K562 (cell line): Measurements from ENCODE around the gene ZER1. TPM values are rescaled to one million over a fixed set of nuclear protein-coding genes. Genes with fewer than 3 reads are reported as not detected.
A peak's percentile ranks its signal among the peaks of the same experiment; 100 is the strongest.

Experiments
- ATAC-seq: fragments of 200-7000 bp; cut with Tn5 transposase; 3 replicates; pipeline ENCODE4 v1.9.1; 2020; ENCODE audit warnings: moderate library complexity
- BruUV-seq: library from RNA; stranded (reverse); fragments of 400-500 nt; replicated peaks from 2 replicates; lab custom pipeline; 2021; lab: Mats Ljungman, UMichigan
- CTCF ChIA-PET: fragments of 300-600 bp; formaldehyde crosslinking; extraction: SDS; loops from one replicate; lab custom pipeline; 2021; ENCODE audit warnings: low intra/inter-chr PET ratio; lab: Yijun Ruan, JAX
- POLR2A ChIA-PET: fragments of 300-600, 350-650 bp; sonication (Branson Sonifier 250); formaldehyde crosslinking; extraction: SDS; loops from one replicate; lab custom pipeline; 2021; ENCODE audit warnings: antibody characterized with exemption, inconsistent platforms; lab: Yijun Ruan, JAX
- DNase-seq, 4 experiments: peaks; one replicate each; pipeline versions ENCODE4 v3.0.0 to v3.0.0-alpha.2; 2011 to 2018; ENCODE audit warnings: low spot score in 3 of 4, mixed read lengths in 3 of 4; ENCODE audit errors: extremely low read depth in 1 of 4
- FAIRE-seq: peaks from 2 replicates; lab custom pipeline; 2011; peaks lifted over from hg19 to GRCh38; lab: Jason Lieb, UNC
- H2AFZ ChIP-seq: 2 replicates; pipeline ENCODE4 v1.6.0; 2011; ENCODE audit warnings: low read depth, low read length, control low read depth, inconsistent platforms
- H3K27ac ChIP-seq: fragments of 200-600 bp; 3 replicates; pipeline ENCODE4 v1.8.0; 2011; ENCODE audit warnings: low read depth, mild to moderate bottlenecking, control low read depth, inconsistent platforms, low read length, moderate library complexity, mixed read lengths; ENCODE audit errors: extremely low read depth
- H3K27me3 ChIP-seq, 2 experiments: fragments of 300-600 bp in 1 of 2; 2 replicates in 1 of 2; 3 replicates in 1 of 2; pipeline versions ENCODE4 v1.6.0 to v1.8.0; 2011; ENCODE audit warnings: inconsistent platforms in 2 of 2, low read length in 2 of 2, mild to moderate bottlenecking in 1 of 2, mixed read lengths in 1 of 2, moderate library complexity in 1 of 2; ENCODE audit not compliant: control insufficient read depth in 2 of 2, insufficient read depth in 2 of 2
- H3K36me3 ChIP-seq: fragments of 300-600 bp; 3 replicates; pipeline ENCODE4 v1.8.0; 2011; ENCODE audit warnings: mild to moderate bottlenecking, low read length, inconsistent platforms; ENCODE audit not compliant: control insufficient read depth, insufficient read depth
- H3K4me1 ChIP-seq, 2 experiments: fragments of 200-600 bp in 1 of 2; replicated peaks in 1 of 2; 2 replicates in 1 of 2; 3 replicates in 1 of 2; pipeline versions ENCODE4 v1.5.1 to v1.8.0; 2011; ENCODE audit warnings: inconsistent platforms in 2 of 2, low read length in 2 of 2, mild to moderate bottlenecking in 1 of 2, mixed read lengths in 1 of 2, moderate library complexity in 1 of 2; ENCODE audit not compliant: control insufficient read depth in 2 of 2, insufficient read depth in 2 of 2
- H3K4me2 ChIP-seq: 2 replicates; pipeline ENCODE4 v1.6.1; 2011; ENCODE audit warnings: low read length, control low read depth, inconsistent platforms, mixed read lengths; ENCODE audit not compliant: insufficient read depth
- H3K4me3 ChIP-seq: fragments of 200-600 bp; sonication (generic), shearing (Covaris generic); 2 replicates; pipeline ENCODE4 v1.5.1; 2016; ENCODE audit warnings: control low read depth, inconsistent platforms
- H3K79me2 ChIP-seq: fragments of 200-600 bp; 3 replicates; pipeline ENCODE4 v1.8.0; 2011; ENCODE audit warnings: low read length, inconsistent platforms; ENCODE audit not compliant: control insufficient read depth, insufficient read depth
- H3K9ac ChIP-seq, 2 experiments: 2 replicates each; pipeline versions ENCODE4 v1.6.0 to v1.6.1; 2011; ENCODE audit warnings: low read depth in 2 of 2, low read length in 2 of 2, control low read depth in 1 of 2, inconsistent platforms in 1 of 2, mild to moderate bottlenecking in 1 of 2, mixed read lengths in 1 of 2; ENCODE audit not compliant: insufficient read depth in 1 of 2
- H3K9me1 ChIP-seq: one replicate; pipeline ENCODE4 v1.6.0; 2011; ENCODE audit warnings: inconsistent platforms, mild to moderate bottlenecking, low read length, moderate library complexity; ENCODE audit not compliant: control insufficient read depth, insufficient read depth
- H3K9me3 ChIP-seq: replicated peaks from 2 replicates; pipeline ENCODE4 v1.5.1; 2011; ENCODE audit warnings: low read depth, low read length, inconsistent platforms; ENCODE audit not compliant: control insufficient read depth, insufficient read depth
- H4K20me1 ChIP-seq: replicated peaks from 2 replicates; pipeline ENCODE4 v1.6.1; 2011; ENCODE audit warnings: low read length, inconsistent platforms, mixed read lengths; ENCODE audit not compliant: control insufficient read depth, insufficient read depth
- ARNT ChIP-seq, 2 experiments: fragments of 450-650 bp; IDR thresholded peaks; 2 replicates each; pipeline ENCODE4 v1.6.1; 2016; ENCODE audit warnings: mild to moderate bottlenecking in 1 of 2
- BCLAF1 ChIP-seq, 2 experiments: fragments of 450-650 bp in 1 of 2; IDR thresholded peaks; 2 replicates each; pipeline ENCODE4 v1.6.1; 2011 to 2017; ENCODE audit warnings: low read depth in 2 of 2, antibody characterized with exemption in 1 of 2, borderline replicate concordance in 1 of 2, low read length in 1 of 2, mild to moderate bottlenecking in 1 of 2, mixed read lengths in 1 of 2; ENCODE audit not compliant: control insufficient read depth in 1 of 2
- BRD4 ChIP-seq: fragments of 200-600 bp; sonication (generic); IDR thresholded peaks from 2 replicates; pipeline ENCODE4 v1.6.1; 2017; ENCODE audit warnings: inconsistent platforms
- FOXK2 ChIP-seq, 2 experiments: fragments of 450-650 bp; IDR thresholded peaks in 1 of 2; conservative IDR thresholded peaks in 1 of 2; 2 replicates each; pipeline ENCODE4 v1.6.1; 2016; ENCODE audit warnings: low read depth in 2 of 2, mild to moderate bottlenecking in 1 of 2
- GTF2E2 ChIP-seq: fragments of 200-800 bp; sonication (Bioruptor generic); IDR thresholded peaks from 2 replicates; pipeline ENCODE4 v1.6.1; 2016; ENCODE audit warnings: missing genetic modification characterization, missing compliant biosample characterization
- HNRNPUL1 ChIP-seq: fragments of 200-400 bp; formaldehyde crosslinking; IDR thresholded peaks from 2 replicates; pipeline ENCODE4 v1.6.1; 2017; ENCODE audit warnings: low read length
- KDM5B ChIP-seq: fragments of 200-600 bp; sonication (generic); IDR thresholded peaks from 2 replicates; pipeline ENCODE4 v1.6.1; 2012; ENCODE audit warnings: low read depth, mild to moderate bottlenecking, moderate library complexity, low read length, control low read depth, inconsistent platforms; ENCODE audit not compliant: insufficient replicate concordance
- KLF6 ChIP-seq: fragments of 250-450 bp; sonication (Bioruptor Pico); IDR thresholded peaks from 2 replicates; pipeline ENCODE4 v1.4.0; 2020; ENCODE audit warnings: mild to moderate bottlenecking, moderate library complexity, borderline replicate concordance
- MIER1 ChIP-seq: fragments of 450-650 bp; IDR thresholded peaks from 2 replicates; pipeline ENCODE4 v1.6.1; 2016; ENCODE audit warnings: antibody characterized with exemption, mild to moderate bottlenecking, low read depth
- POLR2A ChIP-seq: fragments of 450-650 bp; conservative IDR thresholded peaks from 2 replicates; pipeline ENCODE4 v1.6.1; 2016
- POLR2AphosphoS2 ChIP-seq: IDR thresholded peaks from 2 replicates; pipeline ENCODE4 v1.6.1; 2012; ENCODE audit warnings: low read length, improper control_type of control experiment
- POLR2H ChIP-seq: IDR thresholded peaks from 2 replicates; pipeline ENCODE4 v1.6.1; 2016; ENCODE audit warnings: missing genetic modification characterization, low read depth, mild to moderate bottlenecking, control low read depth, missing compliant biosample characterization, moderate library complexity
- RAD51 ChIP-seq: fragments of 450-650 bp; IDR thresholded peaks from 2 replicates; pipeline ENCODE4 v1.7.1; 2016; ENCODE audit warnings: low read depth, mild to moderate bottlenecking, borderline replicate concordance
- SREBF2 ChIP-seq: sonication (generic); formaldehyde crosslinking; IDR thresholded peaks from 2 replicates; pipeline ENCODE4 v1.4.0; 2020; ENCODE audit warnings: mild to moderate bottlenecking, missing genetic modification reagents
- TSC22D4 ChIP-seq: fragments of 450-650 bp; IDR thresholded peaks from 2 replicates; pipeline ENCODE4 v1.6.1; 2016; ENCODE audit warnings: missing genetic modification characterization, missing biosample characterization, control low read depth
- USF2 ChIP-seq: sonication (generic); formaldehyde crosslinking; IDR thresholded peaks from 2 replicates; pipeline ENCODE4 v1.5.0; 2020; ENCODE audit warnings: missing genetic modification reagents
- WGBS: fragments of 100-300 bp; shearing (Covaris generic); methylation state at CpG from one replicate; pipeline ENCODE4 v1.1.6; 2016; ENCODE audit warnings: low coverage, mixed read lengths; ENCODE audit not compliant: insufficient coverage; ENCODE audit errors: missing lambda C conversion rate; 5-methylcytosine and 5-hydroxymethylcytosine counted together
- in situ Hi-C: fragments of 300-500 bp; cut with MboI; formaldehyde crosslinking; loops from 4 replicates; pipeline ENCODE4 v1.15.0; 2018; ENCODE audit warnings: inconsistent platforms, mixed read lengths
- intact Hi-C: fragments of 100-400 bp; cut with micrococcal nuclease; formaldehyde crosslinking; loops from 2 replicates; pipeline ENCODE4 v1.14.2; 2022
- polyA plus RNA-seq, 8 experiments: library from polyadenylated mRNA; depleted of rRNA in 4 of 8; stranded (reverse) in 5 of 8; unstranded in 3 of 8; fragments of >200 nt; fragmentation: Nextera tagmentation in 2 of 8; fragmentation: Illumina TruSeq in 1 of 8; extraction: Ambion mirVana in 2 of 8; extraction: Trizol in 1 of 8; gene quantifications; 2 replicates each; pipeline versions ENCODE4 v1.2.1 to v1.2.3, GENCODE V29; 2011 to 2014; ENCODE audit warnings: inconsistent platforms in 1 of 8, missing spikeins in 1 of 8
- total RNA-seq, 7 experiments: library from RNA; depleted of rRNA in 6 of 7; stranded (reverse); fragments of >200 nt in 6 of 7; fragmentation: Illumina TruSeq in 2 of 7; extraction: Trizol in 2 of 7; gene quantifications; 2 replicates each; pipeline versions ENCODE4 v1.2.1 to v1.2.3, GENCODE V29; 2011 to 2021; ENCODE audit warnings: low replicate concordance in 1 of 7

The ZER1 gene
- total and polyA plus RNA-seq, 9 of the 15 experiments (the other 6 are each of a cell fraction or from before 2014, with no cell fraction given) = 0.07 to 10.7 (median 6.2) TPM

- TF ChIP-seq BCLAF1 (IDR thresholded peaks at IDR 0.05; ENCODE audit: borderline replicate concordance in 1 of 2, control insufficient read depth in 1 of 2, low read depth in 2 of 2, low read length in 1 of 2) (0 out of 4 replicates have a peak, but pooled peaks of 1 of the 2 experiments have one; percentile 48), TSC22D4 (tag) (peak; percentile 52; the same call in 1 of the 2 replicates)
- TF ChIP-seq, all 486 proteins: peak for 16; not testable (repeated sequence) for 470
These were observed 78.0 kb downstream of the ZER1 start (continued) for GRCh38 chr9:128693738-128694137.

GRCh38 chr9:128690684-128691034 is 81.1 kb downstream of the ZER1 start:
- no peaks in the 10 kb centered on the region for H3K9me3 ChIP-seq
- ATAC-seq (no peak), FAIRE-seq (no peak), DNase-seq (no peak)
- no peaks in the 10 kb centered on the region for H3K9me1 ChIP-seq
- 0 out of 2 replicates have a peak overlapping the region, but pooled peaks have one; percentile 20 for H2AFZ ChIP-seq
- under 1% methylated on average over 5 of the region's 5 CpGs for WGBS
- TSS peak; percentile 33 for BruUV-seq
- peaks cover 58% of the 10 kb centered on the region for H3K79me2 ChIP-seq
- H3K4me3 ChIP-seq = peak overlapping the region; percentile 71
- no peaks in the 10 kb centered on the region for H3K27me3 ChIP-seq
- intact Hi-C loops (loop anchor here (1.0 to 10.0 kb wide), 2 partner anchors 349 to 984 kb away; no protein-coding TSS in a partner anchor), in situ Hi-C loops (loop anchor here (10.0 kb wide), 3 partner anchors 446 to 1094 kb away; no protein-coding TSS in a partner anchor)
- peaks cover 51% of the 10 kb centered on the region for H3K36me3 ChIP-seq
- peak overlapping the region; percentile 88 for H3K27ac ChIP-seq
- peak overlapping the region; percentile 98 for H3K4me2 ChIP-seq
- peaks cover 17 to 21% of the 10 kb centered on the region in 2 experiments for H3K4me1 ChIP-seq
- ChIA-PET POLR2A (interaction anchor here (0.6 to 2.6 kb wide), 5 partner anchors 10 to 1857 kb away, joined by 3 to 10 read pairs (median 3); no protein-coding TSS in a partner anchor), CTCF (no interaction called here)
- H4K20me1 ChIP-seq = peaks cover 14% of the 10 kb centered on the region
- peak overlapping the region; percentile 92 to 94 for H3K9ac ChIP-seq
- TF ChIP-seq HNRNPUL1 = no peak
- no peak for TF ChIP-seq POLR2H (tag)
- TF ChIP-seq BRD4 = no peak
- TF ChIP-seq ARNT (IDR thresholded peaks at IDR 0.05) = 0 out of 4 replicates have a peak, but pooled peaks of 1 of the 2 experiments have one; percentile 7
- 0 out of 2 replicates have a peak, but pooled peaks have one; percentile 34 for TF ChIP-seq MIER1
- TF ChIP-seq RAD51 = 0 out of 2 replicates have a peak, but pooled peaks have one; percentile 10
- no peak for TF ChIP-seq KLF6 (CRISPR knock-in tag)
- no peak for TF ChIP-seq GTF2E2 (tag)
- TF ChIP-seq SREBF2 (CRISPR knock-in tag) = no peak
- TF ChIP-seq POLR2AphosphoS2 = 0 out of 2 replicates have a peak, but pooled peaks have one; percentile 19
- TF ChIP-seq POLR2A = 0 out of 2 replicates have a peak, but pooled peaks have one; percentile 35
- no peak for TF ChIP-seq FOXK2 (conservative IDR thresholded peaks at IDR 0.05 in 1 of 2, IDR thresholded peaks at IDR 0.05 in 1 of 2; ENCODE audit: low read depth in 2 of 2)
- no peak for TF ChIP-seq USF2 (CRISPR knock-in tag)
- peak; percentile 12 for TF ChIP-seq KDM5B
